ENCODE data around the gene PPFIA4. TPM values are rescaled to one million over a fixed set of nuclear protein-coding genes. Genes with fewer than 3 reads are reported as not detected.

Gene PPFIA4
- total RNA-seq, 1 experiment from 2014 or later, result 10.8 TPM

GRCh38 chr1:203082571-203083462 lies 56.5 kb downstream of the PPFIA4 start:
- no peaks in the 10 kb centered on the region; a peak in 1 of 4 replicates for H3K36me3 ChIP-seq (ENCODE audit: control insufficient read depth in 1 of 2, insufficient read depth in 2 of 2, low read length in 2 of 2)
- ATAC-seq, result no peak
- ChIA-PET RAD21 (ENCODE audit: low non-redundant PET in 1 of 2, low total read pairs in 2 of 2, uncharacterized antibody in 2 of 2, unreplicated experiment in 2 of 2) (no interaction called here), POLR2A (no interaction called here), CTCF (interaction anchor here (0.9 to 2.3 kb wide), 7 partner anchors 10 to 186 kb away, joined by 3 to 20 read pairs (median 5); no protein-coding TSS in a partner anchor)
- intact Hi-C loops (cut with micrococcal nuclease), result no loop called here
- H3K9me2 ChIP-seq (ENCODE audit: insufficient read depth), result no peaks in the 10 kb centered on the region
- no peaks in the 10 kb centered on the region for H3K27me3 ChIP-seq (ENCODE audit: insufficient read depth, low read length)
- H3K4me1 ChIP-seq (ENCODE audit: control insufficient read depth in 1 of 2, insufficient read depth in 2 of 2, low read length in 2 of 2), result no peaks in the 10 kb centered on the region
- no peaks in the 10 kb centered on the region for H3K79me2 ChIP-seq (ENCODE audit: insufficient read depth, low read length)
- no peak overlapping the region for H2AFZ ChIP-seq (ENCODE audit: low read depth, low read length, poor library complexity, severe bottlenecking)
- H3K9me3 ChIP-seq (ENCODE audit: control insufficient read depth in 1 of 2, insufficient read depth in 1 of 2, low read depth in 1 of 2, low read length in 2 of 2), result no peaks in the 10 kb centered on the region
- TF ChIP-seq YY1 (IDR thresholded peaks at IDR 0.05; ENCODE audit: extremely low read depth, insufficient replicate concordance, low read depth, low read length), result no peak
- no peak for TF ChIP-seq SRF (IDR thresholded peaks at IDR 0.05; ENCODE audit: low read depth)
- no peak for TF ChIP-seq SIN3A (IDR thresholded peaks at IDR 0.05; ENCODE audit: low read depth)
- TF ChIP-seq JUND (IDR thresholded peaks at IDR 0.05), result no peak
- TF ChIP-seq REST (IDR thresholded peaks at IDR 0.05; ENCODE audit: low read depth), result no peak
- TF ChIP-seq SP1 (IDR thresholded peaks at IDR 0.05; ENCODE audit: low read depth), result no peak
- TF ChIP-seq CBX3 (IDR thresholded peaks at IDR 0.05; ENCODE audit: low read depth), result no peak
- BruUV-seq (replicated peaks), result no TSS peak
- no peak overlapping the region for H3K9ac ChIP-seq (ENCODE audit: low read length)
- H4K20me1 ChIP-seq (ENCODE audit: insufficient read depth), result no peaks in the 10 kb centered on the region
- DNase-seq (ENCODE audit: low read depth, low spot score), result no peak
- no peak overlapping the region for H3K27ac ChIP-seq (ENCODE audit: low read depth, low read length)
- H3K4me2 ChIP-seq (ENCODE audit: low read length), result no peak overlapping the region
- H3K4me3 ChIP-seq (replicated peaks in 1 of 2; ENCODE audit: low read depth in 1 of 2, low read length in 2 of 2), result no peak overlapping the region

Measured in HCT116 (cell line).